ENCODE measurements around the gene SUGCT. TPM values are rescaled to one million over a fixed set of nuclear protein-coding genes. Genes with fewer than 3 reads are reported as not detected.

Gene SUGCT
- total RNA-seq, 3 donors from 2014 or later (not counting 1 experiment from before 2014, with no cell fraction given), result 0.40 to 0.59 TPM; not detected in 1

DNA sequence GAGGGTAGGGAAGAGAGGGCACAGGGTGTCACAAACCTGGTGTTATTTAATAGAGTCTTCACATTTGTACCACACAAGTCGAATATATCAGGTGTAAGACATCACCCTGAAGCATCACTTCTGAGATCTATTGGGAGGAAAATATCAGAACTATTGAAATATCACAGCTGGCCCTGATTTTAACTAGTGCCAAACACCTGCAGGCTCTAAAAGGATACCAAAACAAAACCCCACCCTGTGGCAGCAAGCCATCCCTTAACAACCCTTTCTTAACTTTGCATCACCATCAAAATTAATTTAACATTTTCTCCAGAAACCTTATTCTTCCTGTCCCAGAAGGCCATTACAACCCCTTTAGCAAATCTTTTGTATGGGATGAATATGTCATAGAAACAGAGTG is 365.4 kb downstream of the SUGCT start:
- no peaks in the 10 kb centered on the region for H3K4me1 ChIP-seq (ENCODE audit: control insufficient read depth, insufficient read depth, low read length)
- DNase-seq (no peak), ATAC-seq (no peak)
- no peaks in the 10 kb centered on the region for H3K36me3 ChIP-seq (ENCODE audit: control insufficient read depth, insufficient read depth, low read length)
- no peak overlapping the region for H3K27ac Mint-ChIP-seq
- no peaks in the 10 kb centered on the region for H3K27me3 Mint-ChIP-seq (ENCODE audit: low read depth in 2 of 2)
- no peak overlapping the region for H3K4me3 Mint-ChIP-seq
- no peaks in the 10 kb centered on the region for H3K9me3 Mint-ChIP-seq
- 83% methylated on average over 1 of the region's 1 CpG for WGBS (ENCODE audit: insufficient coverage)
- H3K27me3 ChIP-seq (ENCODE audit: control insufficient read depth, insufficient read depth, low read length), result no peaks in the 10 kb centered on the region
- no peak overlapping the region for H3K27ac ChIP-seq (ENCODE audit: low read length)
- H3K9me3 ChIP-seq (ENCODE audit: control insufficient read depth, insufficient read depth, low read length), result no peaks in the 10 kb centered on the region
- no peak overlapping the region for H3K4me3 ChIP-seq (ENCODE audit: low read length)
- H3K36me3 Mint-ChIP-seq, result no peaks in the 10 kb centered on the region
- no peaks in the 10 kb centered on the region for H3K4me1 Mint-ChIP-seq
- intact Hi-C loops (cut with micrococcal nuclease), result no loop called here
- TF ChIP-seq, protein P1, sequence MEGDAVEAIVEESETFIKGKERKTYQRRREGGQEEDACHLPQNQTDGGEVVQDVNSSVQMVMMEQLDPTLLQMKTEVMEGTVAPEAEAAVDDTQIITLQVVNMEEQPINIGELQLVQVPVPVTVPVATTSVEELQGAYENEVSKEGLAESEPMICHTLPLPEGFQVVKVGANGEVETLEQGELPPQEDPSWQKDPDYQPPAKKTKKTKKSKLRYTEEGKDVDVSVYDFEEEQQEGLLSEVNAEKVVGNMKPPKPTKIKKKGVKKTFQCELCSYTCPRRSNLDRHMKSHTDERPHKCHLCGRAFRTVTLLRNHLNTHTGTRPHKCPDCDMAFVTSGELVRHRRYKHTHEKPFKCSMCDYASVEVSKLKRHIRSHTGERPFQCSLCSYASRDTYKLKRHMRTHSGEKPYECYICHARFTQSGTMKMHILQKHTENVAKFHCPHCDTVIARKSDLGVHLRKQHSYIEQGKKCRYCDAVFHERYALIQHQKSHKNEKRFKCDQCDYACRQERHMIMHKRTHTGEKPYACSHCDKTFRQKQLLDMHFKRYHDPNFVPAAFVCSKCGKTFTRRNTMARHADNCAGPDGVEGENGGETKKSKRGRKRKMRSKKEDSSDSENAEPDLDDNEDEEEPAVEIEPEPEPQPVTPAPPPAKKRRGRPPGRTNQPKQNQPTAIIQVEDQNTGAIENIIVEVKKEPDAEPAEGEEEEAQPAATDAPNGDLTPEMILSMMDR (IDR thresholded peaks at IDR 0.05), result no peak

DNA sequence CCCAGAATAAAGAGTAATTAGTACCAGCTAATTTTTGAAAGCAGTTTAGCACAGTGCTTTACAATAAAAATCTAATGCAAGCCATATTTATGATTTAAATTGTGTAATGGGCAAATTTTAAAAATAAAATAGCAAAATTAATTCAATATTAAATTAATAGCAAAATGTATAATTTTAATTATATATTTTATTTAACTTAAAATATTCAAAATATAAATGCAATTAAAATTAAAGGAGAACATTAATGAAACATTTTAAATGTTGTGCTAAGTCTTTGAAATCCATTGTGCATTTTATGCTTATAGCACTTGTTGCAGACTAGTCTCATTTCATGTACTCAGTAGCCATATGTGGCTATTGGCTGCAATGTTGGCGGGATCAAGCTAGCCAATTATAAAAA is 367.6 kb downstream of the SUGCT start:
- intact Hi-C loops (cut with micrococcal nuclease), result no loop called here
- WGBS (ENCODE audit: insufficient coverage), result no CpG with 5 or more reads among the region's 1 CpG

DNA sequence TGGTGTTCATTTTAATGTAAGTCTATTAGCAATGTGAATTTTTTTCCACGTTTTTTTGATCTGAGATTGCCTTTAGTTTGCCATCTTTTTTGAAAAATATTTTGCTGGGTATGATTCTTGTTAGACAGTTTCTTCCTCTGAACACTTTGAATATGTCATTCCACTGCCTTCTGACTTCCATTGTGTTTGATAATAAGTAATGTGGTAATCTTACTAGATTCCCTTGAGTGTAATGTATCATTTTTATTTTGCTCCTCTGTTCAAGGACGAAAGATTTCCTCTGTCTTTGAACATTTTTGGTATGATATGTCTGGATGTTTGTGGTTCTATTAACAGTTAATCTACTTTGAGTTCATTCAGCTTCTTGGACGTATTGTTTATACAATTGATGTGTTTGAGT is 371.4 kb downstream of the SUGCT start:
- no peak for ATAC-seq

More for the DNA sequence above, 367.6 kb downstream of the SUGCT start:
- Mint-ChIP-seq H3K4me3 (no peak overlapping the region), H3K27me3 (ENCODE audit: low read depth in 2 of 2) (no peaks in the 10 kb centered on the region), H3K27ac (no peak overlapping the region), H3K4me1 (no peaks in the 10 kb centered on the region), H3K9me3 (peaks cover 0 to 4% of the 10 kb centered on the region in 2 donors), H3K36me3 (no peaks in the 10 kb centered on the region)
- no peak for DNase-seq
- H3K4me1 ChIP-seq (ENCODE audit: control insufficient read depth, insufficient read depth, low read length), result no peaks in the 10 kb centered on the region
- TF ChIP-seq, protein P1 (IDR thresholded peaks at IDR 0.05), result no peak
- H3K36me3 ChIP-seq (ENCODE audit: control insufficient read depth, insufficient read depth, low read length), result no peaks in the 10 kb centered on the region
- ATAC-seq, result no peak
- no peaks in the 10 kb centered on the region for H3K27me3 ChIP-seq (ENCODE audit: control insufficient read depth, insufficient read depth, low read length)
- no peak overlapping the region for H3K27ac ChIP-seq (ENCODE audit: low read length)
- no peaks in the 10 kb centered on the region for H3K9me3 ChIP-seq (ENCODE audit: control insufficient read depth, insufficient read depth, low read length)
- no peak overlapping the region for H3K4me3 ChIP-seq (ENCODE audit: low read length)

DNA sequence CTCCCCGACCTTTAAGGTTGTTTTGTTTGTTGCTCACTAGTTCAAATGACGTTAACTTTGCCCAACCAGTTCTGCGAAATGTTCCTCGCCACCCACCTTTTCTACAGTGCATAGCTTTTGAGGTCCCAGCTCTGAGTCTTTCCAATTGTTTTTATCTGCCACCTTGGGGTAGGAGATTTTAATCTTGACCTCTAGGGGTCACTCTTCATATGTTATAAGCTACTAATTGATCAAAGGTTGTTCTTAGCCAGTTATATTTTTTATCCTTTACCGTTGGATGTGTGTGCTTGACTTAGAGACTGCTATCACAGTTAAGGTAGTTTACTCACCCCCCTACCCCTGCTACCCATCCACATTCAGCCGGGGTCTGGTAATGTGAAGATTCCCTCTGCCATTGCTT is 372.4 kb downstream of the SUGCT start:
- WGBS (ENCODE audit: insufficient coverage), result 94% methylated on average over 4 of the region's 6 CpGs
- ATAC-seq, result no peak
- no peaks in the 10 kb centered on the region for H3K4me1 Mint-ChIP-seq
- no peak overlapping the region for H3K27ac Mint-ChIP-seq
- no peaks in the 10 kb centered on the region for H3K36me3 Mint-ChIP-seq
- Histone ChIP-seq H3K27ac (ENCODE audit: low read length) (no peak overlapping the region), H3K36me3 (ENCODE audit: control insufficient read depth, insufficient read depth, low read length) (no peaks in the 10 kb centered on the region), H3K4me3 (ENCODE audit: low read length) (no peak overlapping the region), H3K27me3 (ENCODE audit: control insufficient read depth, insufficient read depth, low read length) (no peaks in the 10 kb centered on the region), H3K4me1 (ENCODE audit: control insufficient read depth, insufficient read depth, low read length) (no peaks in the 10 kb centered on the region), H3K9me3 (ENCODE audit: control insufficient read depth, insufficient read depth, low read length) (no peaks in the 10 kb centered on the region)
- intact Hi-C loops (cut with micrococcal nuclease), result no loop called here
- H3K9me3 Mint-ChIP-seq, result peaks cover 0 to 5% of the 10 kb centered on the region in 2 donors
- no peaks in the 10 kb centered on the region for H3K27me3 Mint-ChIP-seq (ENCODE audit: low read depth in 2 of 2)
- DNase-seq, result no peak
- TF ChIP-seq, protein P1 (IDR thresholded peaks at IDR 0.05), result no peak
- no peak overlapping the region for H3K4me3 Mint-ChIP-seq

More for the DNA sequence above, 371.4 kb downstream of the SUGCT start:
- TF ChIP-seq, protein P1 (IDR thresholded peaks at IDR 0.05), result no peak
- DNase-seq, result no peak
- Histone ChIP-seq H3K4me1 (ENCODE audit: control insufficient read depth, insufficient read depth, low read length) (no peaks in the 10 kb centered on the region), H3K4me3 (ENCODE audit: low read length) (no peak overlapping the region), H3K9me3 (ENCODE audit: control insufficient read depth, insufficient read depth, low read length) (no peaks in the 10 kb centered on the region), H3K27ac (ENCODE audit: low read length) (no peak overlapping the region), H3K36me3 (ENCODE audit: control insufficient read depth, insufficient read depth, low read length) (no peaks in the 10 kb centered on the region), H3K27me3 (ENCODE audit: control insufficient read depth, insufficient read depth, low read length) (no peaks in the 10 kb centered on the region)
- H3K27me3 Mint-ChIP-seq (ENCODE audit: low read depth in 2 of 2), result no peaks in the 10 kb centered on the region
- WGBS (ENCODE audit: insufficient coverage), result 100% methylated on average over 1 of the region's 3 CpGs
- H3K36me3 Mint-ChIP-seq, result no peaks in the 10 kb centered on the region
- H3K4me3 Mint-ChIP-seq, result no peak overlapping the region
- H3K27ac Mint-ChIP-seq, result no peak overlapping the region
- intact Hi-C loops (cut with micrococcal nuclease), result no loop called here
- H3K9me3 Mint-ChIP-seq, result peaks cover 0 to 5% of the 10 kb centered on the region in 2 donors
- no peaks in the 10 kb centered on the region for H3K4me1 Mint-ChIP-seq
